ENCODE results near the gene CELA1. TPM values are rescaled to one million over a fixed set of nuclear protein-coding genes. Genes with fewer than 3 reads are reported as not detected.

Gene CELA1
- total and polyA plus RNA-seq, 2 of the 13 experiments (the other 11 are each of a cell fraction or from before 2014, with no cell fraction given), result not detected

DNA sequence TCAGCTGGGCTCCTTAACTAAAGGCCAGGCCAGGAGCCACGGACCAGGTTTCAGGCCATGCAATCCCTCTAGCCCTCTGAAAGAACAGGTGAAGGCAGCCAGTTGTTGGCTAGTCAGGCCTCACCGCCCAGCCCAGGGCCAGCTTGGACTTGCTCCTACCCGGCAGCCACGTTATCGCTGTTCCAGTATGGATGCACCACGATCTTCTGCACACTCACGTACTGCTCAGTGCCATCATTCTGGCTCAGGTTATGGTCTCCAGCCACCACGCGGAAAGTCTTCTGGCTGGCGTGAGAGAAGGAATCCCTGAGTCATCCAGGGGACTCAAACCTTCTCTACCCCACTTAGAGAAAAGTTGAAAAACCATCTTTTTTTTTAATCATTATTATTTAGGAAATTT, 4.1 kb downstream of the CELA1 start:
- no peaks in the 10 kb centered on the region for H3K27me3 ChIP-seq (ENCODE audit: control insufficient read depth in 1 of 2, insufficient read depth in 2 of 2, low read length in 2 of 2)
- in situ Hi-C loops (cut with HindIII; ENCODE audit: extremely low pct_ligation_motif_present, low pct_unique_long_range_greater_than_20kb), result loop anchor here (5.0 kb wide), 1 partner anchor 75 kb away; no protein-coding TSS in a partner anchor
- BruUV-seq (replicated peaks), result no TSS peak
- H3K36me3 ChIP-seq (replicated peaks in 1 of 2; ENCODE audit: control insufficient read depth in 1 of 2, insufficient read depth in 2 of 2, low read length in 2 of 2), result no peaks in the 10 kb centered on the region
- 44% methylated on average over 8 of the region's 10 CpGs for WGBS (ENCODE audit: low lambda C conversion rate)
- ATAC-seq, result no peak
- H3K4me3 ChIP-seq (replicated peaks in 1 of 3; ENCODE audit: insufficient read depth in 1 of 3, low read depth in 2 of 3, low read length in 3 of 3), result no peak overlapping the region
- FAIRE-seq, result no peak
- intact Hi-C loops (cut with micrococcal nuclease; ENCODE audit: unreplicated experiment), result loop anchor here (10.0 kb wide), 1 partner anchor 578 kb away; the partner anchor contains the start of gene ATF1
- DNase-seq (ENCODE audit: low spot score), result no peak
- no peak overlapping the region for H2AFZ ChIP-seq (ENCODE audit: low read length)
- H3K9ac ChIP-seq (ENCODE audit: insufficient read depth, low read depth, low read length), result no peak overlapping the region
- peaks cover 9% of the 10 kb centered on the region; the same call in 1 of the 2 replicates for H3K4me1 ChIP-seq (ENCODE audit: insufficient read depth, low read length)
- 0 out of 2 replicates have a peak overlapping the region, but pooled peaks have one; percentile 7 for H3K4me2 ChIP-seq (ENCODE audit: low read depth, low read length)
- H3K9me3 ChIP-seq (ENCODE audit: low read length), result no peaks in the 10 kb centered on the region
- POLR2A ChIA-PET, result interaction anchor here (2.0 kb wide), 1 partner anchor 73 kb away, joined by 17 read pairs; the partner anchor contains the start of gene SMAGP
- no peaks in the 10 kb centered on the region for H3K79me2 ChIP-seq (ENCODE audit: insufficient read depth, low read length)
- CTCF ChIA-PET (ENCODE audit: low intra/inter-chr PET ratio, low total read pairs), result no interaction called here
- H4K20me1 ChIP-seq (ENCODE audit: insufficient read depth, low read length), result no peaks in the 10 kb centered on the region
- no peak overlapping the region for H3K27ac ChIP-seq (ENCODE audit: extremely low read length, insufficient read depth, low read length)
- TF ChIP-seq TOPORS (CRISPR knock-in tag; IDR thresholded peaks at IDR 0.05) (no peak), ZNF546 (CRISPR knock-in tag; conservative IDR thresholded peaks at IDR 0.05) (no peak), ZNF276 (CRISPR knock-in tag; IDR thresholded peaks at IDR 0.05; ENCODE audit: low read depth) (no peak)

DNA sequence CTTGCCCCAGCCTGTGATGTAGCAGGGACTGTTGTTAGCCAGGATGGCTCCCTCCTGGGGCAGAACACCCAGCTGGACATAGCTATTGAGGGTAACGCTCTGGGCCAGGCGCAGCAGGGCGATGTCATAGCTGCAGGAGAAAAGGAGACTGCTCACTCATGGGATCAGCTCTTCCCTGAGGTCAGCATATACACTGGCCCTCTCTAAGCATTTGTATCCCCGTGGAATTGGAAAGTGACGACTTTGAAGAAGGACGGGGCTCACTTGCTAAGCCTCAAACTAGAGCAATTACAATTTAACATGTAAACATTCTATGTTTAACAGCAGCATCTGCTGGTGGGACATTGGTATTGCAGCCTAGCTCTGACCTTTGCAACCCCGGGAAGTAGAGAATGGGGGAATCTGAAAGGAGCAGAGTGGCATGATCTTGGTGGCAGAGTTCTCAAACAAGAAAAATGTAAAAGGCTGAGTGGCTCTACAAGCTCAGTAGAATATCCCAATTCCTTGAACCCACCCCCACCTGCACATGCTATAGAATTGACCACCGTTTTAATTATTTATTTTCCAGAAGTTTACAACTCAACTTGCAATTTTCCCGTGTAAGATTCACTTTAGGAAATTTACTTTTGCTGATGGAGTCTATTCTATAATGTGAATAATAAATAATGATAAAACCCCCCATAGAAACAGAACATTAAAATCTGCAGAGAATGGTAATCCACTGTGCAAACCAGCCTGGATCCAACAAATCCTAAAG, 5.0 kb downstream of the CELA1 start:
- no peaks in the 10 kb centered on the region for H4K20me1 ChIP-seq (ENCODE audit: insufficient read depth, low read length)
- in situ Hi-C loops (cut with HindIII; ENCODE audit: extremely low pct_ligation_motif_present, low pct_unique_long_range_greater_than_20kb), result loop anchor here (5.0 kb wide), 1 partner anchor 74 kb away; no protein-coding TSS in a partner anchor
- 7% methylated on average over 6 of the region's 9 CpGs for WGBS (ENCODE audit: low lambda C conversion rate)
- H3K9ac ChIP-seq (ENCODE audit: insufficient read depth, low read depth, low read length), result peak overlapping the region; percentile 10; the same call in 1 of the 2 replicates
- no peaks in the 10 kb centered on the region for H3K27me3 ChIP-seq (ENCODE audit: control insufficient read depth in 1 of 2, insufficient read depth in 2 of 2, low read length in 2 of 2)
- no TSS peak for BruUV-seq (replicated peaks)
- peak; percentile 82 for FAIRE-seq
- intact Hi-C loops (cut with micrococcal nuclease; ENCODE audit: unreplicated experiment), result loop anchor here (1.0 to 10.0 kb wide), 3 partner anchors 72 to 577 kb away; partner anchors contain the start of genes ATF1 and LETMD1
- DNase-seq (ENCODE audit: low spot score), result peak; percentile 47
- peak overlapping the region; percentile 97 for H3K4me2 ChIP-seq (ENCODE audit: low read depth, low read length)
- peak overlapping the region; percentile 42 for H2AFZ ChIP-seq (ENCODE audit: low read length)
- no peak overlapping the region for H3K27ac ChIP-seq (ENCODE audit: extremely low read length, insufficient read depth, low read length)
- ChIA-PET POLR2A (interaction anchor here (1.0 to 2.0 kb wide), 7 partner anchors 71 to 578 kb away, joined by 3 to 17 read pairs (median 3); partner anchors contain the start of genes ATF1, POU6F1, SLC11A2 and SMAGP), CTCF (ENCODE audit: low intra/inter-chr PET ratio, low total read pairs) (interaction anchor here (1.2 to 1.6 kb wide), 3 partner anchors 72 to 293 kb away, joined by 3 to 22 read pairs (median 6); partner anchors contain the start of genes LETMD1 and SMAGP)
- H3K4me1 ChIP-seq (ENCODE audit: insufficient read depth, low read length), result peaks cover 9% of the 10 kb centered on the region; the same call in 1 of the 2 replicates
- no peaks in the 10 kb centered on the region for H3K36me3 ChIP-seq (replicated peaks in 1 of 2; ENCODE audit: control insufficient read depth in 1 of 2, insufficient read depth in 2 of 2, low read length in 2 of 2)
- H3K4me3 ChIP-seq (replicated peaks in 1 of 3; ENCODE audit: insufficient read depth in 1 of 3, low read depth in 2 of 3, low read length in 3 of 3), result peak overlapping the region in 2 of 3 experiments; percentile 36 to 61; a peak in 4 of 6 replicates
- no peaks in the 10 kb centered on the region for H3K9me3 ChIP-seq (ENCODE audit: low read length)
- ATAC-seq, result peak; percentile 85
- H3K79me2 ChIP-seq (ENCODE audit: insufficient read depth, low read length), result no peaks in the 10 kb centered on the region
- TF ChIP-seq ZNF263 (CRISPR knock-in tag; IDR thresholded peaks at IDR 0.05) (no peak), HMGXB4 (CRISPR knock-in tag; IDR thresholded peaks at IDR 0.05; ENCODE audit: borderline replicate concordance in 1 of 2, low read depth in 1 of 2) (peak in 1 of 2 experiments; percentile 33; a peak in 1 of 4 replicates), RXRB (CRISPR knock-in tag; IDR thresholded peaks at IDR 0.05; ENCODE audit: borderline replicate concordance) (peak; percentile 44; the same call in 1 of the 2 replicates), ZNF780A (CRISPR knock-in tag; IDR thresholded peaks at IDR 0.05) (no peak), CERS6 (CRISPR knock-in tag; IDR thresholded peaks at IDR 0.05) (no peak)
- TF ChIP-seq, protein P1, sequence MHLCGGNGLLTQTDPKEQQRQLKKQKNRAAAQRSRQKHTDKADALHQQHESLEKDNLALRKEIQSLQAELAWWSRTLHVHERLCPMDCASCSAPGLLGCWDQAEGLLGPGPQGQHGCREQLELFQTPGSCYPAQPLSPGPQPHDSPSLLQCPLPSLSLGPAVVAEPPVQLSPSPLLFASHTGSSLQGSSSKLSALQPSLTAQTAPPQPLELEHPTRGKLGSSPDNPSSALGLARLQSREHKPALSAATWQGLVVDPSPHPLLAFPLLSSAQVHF (CRISPR knock-in tag; IDR thresholded peaks at IDR 0.05), result no peak

Data from HepG2 (cell line).